IPS-NIHi7 (cell line): ENCODE data around the gene WFDC1.

Experiments used
- DNase-seq: peaks from one replicate; pipeline ENCODE4 v3.0.0; 2012; ENCODE audit warnings: mixed read lengths; ENCODE audit errors: extremely low spot score

The WFDC1 gene

DNA sequence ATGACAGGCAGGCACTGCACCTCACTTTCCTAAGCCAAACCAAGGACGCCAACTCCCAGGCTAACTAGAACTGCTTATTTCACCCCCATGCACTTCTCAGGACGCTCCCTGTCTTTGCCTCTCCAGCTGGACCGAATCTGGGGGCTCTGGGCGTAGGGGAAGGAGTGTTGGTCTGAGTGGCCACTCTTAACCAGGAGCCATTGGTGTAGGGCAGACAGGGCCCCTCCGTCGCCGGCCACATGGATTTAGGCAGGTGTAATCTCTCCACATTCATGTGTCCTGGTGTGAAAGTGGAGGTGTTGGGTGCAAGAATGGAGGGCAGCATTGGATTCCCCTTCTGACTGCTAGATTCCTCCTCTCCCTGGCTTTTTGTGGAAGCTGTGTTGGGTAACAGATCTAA, 83.4 kb downstream of the WFDC1 start:
- no peak for DNase-seq

DNA sequence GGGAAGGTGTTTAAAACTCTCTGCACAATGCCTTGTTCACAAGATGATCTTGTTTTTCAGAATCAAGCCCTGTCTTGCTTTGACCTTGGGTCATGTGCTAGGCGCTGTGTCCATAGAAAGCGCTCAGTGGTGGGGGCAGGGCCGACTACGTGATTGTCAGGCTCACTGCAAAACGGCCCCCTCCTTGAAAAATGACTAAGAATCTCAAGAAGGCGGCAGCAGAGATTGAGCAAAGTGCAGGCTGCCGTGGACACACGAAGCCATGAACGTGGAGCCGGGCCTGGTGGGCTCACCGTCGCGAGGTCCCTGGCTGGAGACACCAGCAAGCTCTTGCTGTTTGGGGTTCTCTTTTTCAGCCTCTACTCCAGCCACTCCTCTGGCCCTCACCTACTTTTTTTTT, 83.9 kb downstream of the WFDC1 start:
- DNase-seq, result no peak

DNA sequence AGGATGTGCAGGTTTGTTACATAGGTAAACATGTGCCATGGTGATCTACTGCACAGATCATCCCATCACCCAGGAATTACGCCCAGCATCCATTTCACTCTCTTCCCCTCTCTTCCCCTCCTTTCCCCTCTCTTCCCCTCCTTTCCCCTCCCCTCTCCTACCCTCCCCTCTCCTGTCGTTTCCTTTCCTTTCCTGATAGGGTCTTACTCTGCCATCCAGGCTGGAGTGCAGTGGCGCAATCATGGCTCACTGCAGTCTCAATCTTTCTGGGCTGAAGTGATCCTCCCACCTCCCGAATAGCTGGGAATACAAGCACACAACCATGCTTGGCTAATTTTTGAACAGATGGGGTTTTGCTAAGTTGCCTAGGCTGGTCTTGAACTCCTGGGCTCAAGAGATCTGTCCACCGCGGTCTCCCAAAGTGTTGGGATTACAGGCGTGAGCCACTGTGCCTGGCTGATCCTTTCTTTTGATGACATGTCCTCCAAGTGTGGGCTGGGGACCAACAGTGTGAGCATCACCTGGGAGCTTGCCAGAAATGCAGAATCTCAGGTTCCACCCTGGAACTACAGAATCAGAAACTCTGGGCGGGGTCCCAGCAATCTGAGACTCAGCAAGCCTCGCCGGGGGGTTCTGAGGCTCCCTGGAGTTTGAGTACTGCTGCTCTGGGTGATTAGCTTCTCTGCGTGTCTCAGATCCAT, 84.5 kb downstream of the WFDC1 start:
- no peak for DNase-seq
